KOPT-K1 (cell line): ENCODE results near the gene WARS2.
A peak's percentile ranks its signal among the peaks of the same experiment; 100 is the strongest.
"Not testable (repeated sequence)": the region's sequence is repeated elsewhere in the genome, so short reads cannot be mapped to it uniquely, and the experiment has no call there.

Experiments
- H3K27ac ChIP-seq: fragments of 200-600 bp; sonication (generic); 2 replicates; pipeline ENCODE4 v1.5.1; 2016; ENCODE audit warnings: antibody characterized with exemption, mild to moderate bottlenecking, low read depth, low read length; ENCODE audit not compliant: poor library complexity, severe bottlenecking
- H3K36me3 ChIP-seq: fragments of 200-600 bp; sonication (generic); 2 replicates; pipeline ENCODE4 v1.5.1; 2017; ENCODE audit warnings: antibody characterized with exemption, mild to moderate bottlenecking, low read length, moderate library complexity; ENCODE audit not compliant: insufficient read depth
- H3K9me3 ChIP-seq: fragments of 200-600 bp; sonication (generic); 2 replicates; pipeline ENCODE4 v1.5.1; 2017; ENCODE audit warnings: antibody characterized with exemption, low read length, mild to moderate bottlenecking; ENCODE audit not compliant: insufficient read depth, poor library complexity, severe bottlenecking

Gene WARS2

GRCh38 chr1:119155069-119155468, 14.6 kb upstream of the WARS2 start:
- not testable (repeated sequence) for H3K9me3 ChIP-seq, H3K27ac ChIP-seq
- H3K36me3 ChIP-seq = peaks cover 33% of the 10 kb centered on the region; the same call in 1 of the 2 replicates

- Histone ChIP-seq H3K27ac (no peak overlapping the region), H3K9me3 (no peaks in the 10 kb centered on the region), H3K36me3 (peaks cover 14% of the 10 kb centered on the region; the same call in 1 of the 2 replicates)
These were observed 9.7 kb upstream of the WARS2 start for GRCh38 chr1:119150150-119150549.

GRCh38 chr1:119147661-119148090, 7.2 kb upstream of the WARS2 start:
- H3K9me3 ChIP-seq = no peaks in the 10 kb centered on the region
- peaks cover 14% of the 10 kb centered on the region; the same call in 1 of the 2 replicates for H3K36me3 ChIP-seq
- no peak overlapping the region for H3K27ac ChIP-seq

GRCh38 chr1:119146466-119146865, 6.0 kb upstream of the WARS2 start:
- no peaks in the 10 kb centered on the region for H3K9me3 ChIP-seq
- H3K27ac ChIP-seq = no peak overlapping the region
- peaks cover 14% of the 10 kb centered on the region; the same call in 1 of the 2 replicates for H3K36me3 ChIP-seq

GRCh38 chr1:119144813-119145212, 4.4 kb upstream of the WARS2 start:
- Histone ChIP-seq H3K9me3 (no peaks in the 10 kb centered on the region), H3K36me3 (peaks cover 14% of the 10 kb centered on the region; the same call in 1 of the 2 replicates), H3K27ac (no peak overlapping the region)

- Histone ChIP-seq H3K9me3 (no peaks in the 10 kb centered on the region), H3K36me3 (peaks cover 14% of the 10 kb centered on the region; the same call in 1 of the 2 replicates), H3K27ac (no peak overlapping the region)
These were observed 3.3 kb upstream of the WARS2 start for GRCh38 chr1:119143706-119144105.

- Histone ChIP-seq H3K27ac (no peak overlapping the region), H3K36me3 (peaks cover 6% of the 10 kb centered on the region; the same call in 1 of the 2 replicates), H3K9me3 (no peaks in the 10 kb centered on the region)
These were observed 1.2 kb upstream of the WARS2 start for GRCh38 chr1:119141660-119142059.

- peak overlapping the region; percentile 89 for H3K27ac ChIP-seq
- no peaks in the 10 kb centered on the region for H3K9me3 ChIP-seq
- H3K36me3 ChIP-seq = no peaks in the 10 kb centered on the region
These were observed 569 bp upstream of the WARS2 start for GRCh38 chr1:119141020-119141424.

- H3K27ac ChIP-seq = peak overlapping the region; percentile 89
- no peaks in the 10 kb centered on the region for H3K36me3 ChIP-seq
- no peaks in the 10 kb centered on the region for H3K9me3 ChIP-seq
These were observed 636 bp downstream of the WARS2 start for GRCh38 chr1:119139857-119140176.

- Histone ChIP-seq H3K27ac (peak overlapping the region; percentile 89), H3K36me3 (no peaks in the 10 kb centered on the region), H3K9me3 (no peaks in the 10 kb centered on the region)
These were observed 1.1 kb downstream of the WARS2 start for GRCh38 chr1:119139403-119139802.

- no peak overlapping the region for H3K27ac ChIP-seq
- no peaks in the 10 kb centered on the region for H3K9me3 ChIP-seq
- H3K36me3 ChIP-seq = no peaks in the 10 kb centered on the region
These were observed 4.1 kb downstream of the WARS2 start for GRCh38 chr1:119136401-119136800.

GRCh38 chr1:119133987-119134386, 6.5 kb downstream of the WARS2 start:
- Histone ChIP-seq H3K36me3 (no peaks in the 10 kb centered on the region), H3K9me3 (peaks cover 3% of the 10 kb centered on the region), H3K27ac (no peak overlapping the region)

GRCh38 chr1:119132179-119132578, 8.3 kb downstream of the WARS2 start:
- Histone ChIP-seq H3K27ac (no peak overlapping the region), H3K9me3 (peaks cover 4% of the 10 kb centered on the region)

GRCh38 chr1:119125874-119126273, 14.6 kb downstream of the WARS2 start:
- no peak overlapping the region for H3K27ac ChIP-seq
- H3K36me3 ChIP-seq = no peaks in the 10 kb centered on the region
- H3K9me3 ChIP-seq = peaks cover 5% of the 10 kb centered on the region

More at GRCh38 chr1:119132179-119132578, 8.3 kb downstream of the WARS2 start:
- no peaks in the 10 kb centered on the region for H3K36me3 ChIP-seq

GRCh38 chr1:119124764-119125163, 15.7 kb downstream of the WARS2 start:
- peaks cover 9% of the 10 kb centered on the region for H3K9me3 ChIP-seq
- H3K36me3 ChIP-seq = no peaks in the 10 kb centered on the region
- no peak overlapping the region for H3K27ac ChIP-seq

GRCh38 chr1:119121872-119122271, 18.6 kb downstream of the WARS2 start:
- H3K27ac ChIP-seq, H3K36me3 ChIP-seq, H3K9me3 ChIP-seq: not testable (repeated sequence)
